Endodermal cell (in vitro differentiated cells): ENCODE measurements around the gene CTNND2. TPM values are rescaled to one million over a fixed set of nuclear protein-coding genes. Genes with fewer than 3 reads are reported as not detected.

Experiments
- DNase-seq: peaks from one replicate; pipeline ENCODE4 v3.0.0-alpha.2; 2017
- H3K27ac ChIP-seq: 2 replicates; pipeline ENCODE4 v1.5.1; 2013; ENCODE audit warnings: mild to moderate bottlenecking, low read depth, low read length, moderate library complexity
- H3K27me3 ChIP-seq: 2 replicates; pipeline ENCODE4 v1.6.1; 2013; ENCODE audit warnings: mild to moderate bottlenecking, low read length, moderate library complexity; ENCODE audit not compliant: insufficient read depth, control insufficient read depth, poor library complexity, severe bottlenecking
- H3K36me3 ChIP-seq: 2 replicates; pipeline ENCODE4 v1.7.0; 2013; ENCODE audit warnings: mild to moderate bottlenecking, low read length, moderate library complexity; ENCODE audit not compliant: control insufficient read depth, insufficient read depth
- H3K4me1 ChIP-seq: one replicate; pipeline ENCODE4 v1.7.0; 2013; ENCODE audit warnings: low read length; ENCODE audit not compliant: control insufficient read depth, insufficient read depth
- H3K4me3 ChIP-seq: 2 replicates; pipeline ENCODE4 v1.5.1; 2013; ENCODE audit warnings: mild to moderate bottlenecking, low read length, moderate library complexity
- H3K9ac ChIP-seq: 2 replicates; pipeline ENCODE4 v1.6.1; 2013; ENCODE audit warnings: mild to moderate bottlenecking, low read length, moderate library complexity; ENCODE audit not compliant: poor library complexity, severe bottlenecking; ENCODE audit errors: extremely low read depth
- H3K9me3 ChIP-seq: 2 replicates; pipeline ENCODE4 v1.6.1; 2013; ENCODE audit warnings: mild to moderate bottlenecking, low read length, moderate library complexity; ENCODE audit not compliant: control insufficient read depth
- H3K27ac Mint-ChIP-seq: 2 replicates; pipeline ENCODE4 v1.8.0; 2020; ENCODE audit warnings: mixed read lengths
- H3K27me3 Mint-ChIP-seq: 2 replicates; pipeline ENCODE4 v1.8.0; 2021; ENCODE audit warnings: mild to moderate bottlenecking, mixed read lengths; ENCODE audit not compliant: insufficient read depth
- H3K36me3 Mint-ChIP-seq: 2 replicates; pipeline ENCODE4 v1.8.0; 2020; ENCODE audit warnings: low read depth, mixed read lengths
- H3K4me1 Mint-ChIP-seq: 2 replicates; pipeline ENCODE4 v1.8.0; 2020; ENCODE audit warnings: mixed read lengths
- H3K4me3 Mint-ChIP-seq: 2 replicates; pipeline ENCODE4 v1.8.0; 2020; ENCODE audit warnings: mild to moderate bottlenecking, moderate library complexity, mixed read lengths
- H3K9me3 Mint-ChIP-seq: 2 replicates; pipeline ENCODE4 v1.8.0; 2020; ENCODE audit warnings: mild to moderate bottlenecking, mixed read lengths
- CTCF ChIP-seq: fragments of 200-600 bp; sonication (generic); conservative IDR thresholded peaks from 2 replicates; pipeline ENCODE4 v1.5.0; 2021; ENCODE audit warnings: antibody characterized with exemption, mild to moderate bottlenecking
- WGBS, 2 experiments: methylation state at CpG; one replicate each; pipeline versions ENCODE4 v1.1.5 to v1.1.7; 2013; ENCODE audit warnings: missing lambda C conversion rate in 2 of 2, mixed read lengths in 1 of 2; ENCODE audit not compliant: insufficient coverage in 1 of 2, insufficient read length in 1 of 2; 5-methylcytosine and 5-hydroxymethylcytosine counted together
- total RNA-seq, 2 donors: library from RNA; stranded (reverse); fragmentation: NEBNext Ultra II Directional in 1 of 2; extraction: Animal tissue kit (Norgen Biotek cat#: 25700) in 1 of 2; gene quantifications; 2 replicates in 1 of 2; 3 replicates in 1 of 2; pipeline ENCODE4 v1.2.1, GENCODE V29; 2021

Gene CTNND2
- total RNA-seq, 2 donors from 2014 or later, result 6.5 to 10.3 TPM

- Mint-ChIP-seq H3K27ac (no peak overlapping the region), H3K36me3 (no peaks in the 10 kb centered on the region), H3K27me3 (no peaks in the 10 kb centered on the region), H3K4me1 (peaks cover 4% of the 10 kb centered on the region), H3K9me3 (no peaks in the 10 kb centered on the region), H3K4me3 (no peak overlapping the region)
- no peak overlapping the region for H3K9ac ChIP-seq
- no peaks in the 10 kb centered on the region for H3K27me3 ChIP-seq
- no peak overlapping the region for H3K27ac ChIP-seq
- WGBS, 2 experiments, result 91 to 100% methylated on average over 3 to 9 of the region's 9 CpGs
- no peaks in the 10 kb centered on the region for H3K9me3 ChIP-seq
- no peaks in the 10 kb centered on the region for H3K4me1 ChIP-seq
- no peak for TF ChIP-seq CTCF
- DNase-seq, result no peak
- H3K4me3 ChIP-seq, result no peak overlapping the region
- H3K36me3 ChIP-seq, result no peaks in the 10 kb centered on the region
Measured at GRCh38 chr5:11507156-11507910, 396.9 kb downstream of the CTNND2 start.

- no peaks in the 10 kb centered on the region for H3K36me3 Mint-ChIP-seq
- H3K4me3 Mint-ChIP-seq, result no peak overlapping the region
- no peaks in the 10 kb centered on the region for H3K9me3 Mint-ChIP-seq
- no peak overlapping the region for H3K4me3 ChIP-seq
- WGBS, 2 experiments, result 78 to 92% methylated on average over 2 to 3 of the region's 3 CpGs
- TF ChIP-seq CTCF, result no peak
- DNase-seq, result peak; percentile 57
- no peaks in the 10 kb centered on the region for H3K36me3 ChIP-seq
- no peak overlapping the region for H3K27ac ChIP-seq
- no peaks in the 10 kb centered on the region for H3K4me1 ChIP-seq
- no peak overlapping the region for H3K27ac Mint-ChIP-seq
- peaks cover 4% of the 10 kb centered on the region for H3K4me1 Mint-ChIP-seq
- H3K9ac ChIP-seq, result no peak overlapping the region
- no peaks in the 10 kb centered on the region for H3K9me3 ChIP-seq
- no peaks in the 10 kb centered on the region for H3K27me3 ChIP-seq
- H3K27me3 Mint-ChIP-seq, result no peaks in the 10 kb centered on the region
Measured at GRCh38 chr5:11504886-11505193, 399.4 kb downstream of the CTNND2 start.

GRCh38 chr5:11504065-11504885, 400.0 kb downstream of the CTNND2 start:
- no peak overlapping the region for H3K27ac ChIP-seq
- no peaks in the 10 kb centered on the region for H3K27me3 ChIP-seq
- Mint-ChIP-seq H3K36me3 (no peaks in the 10 kb centered on the region), H3K4me3 (no peak overlapping the region), H3K4me1 (peaks cover 4% of the 10 kb centered on the region), H3K27ac (no peak overlapping the region), H3K27me3 (no peaks in the 10 kb centered on the region), H3K9me3 (no peaks in the 10 kb centered on the region)
- TF ChIP-seq CTCF, result no peak
- no peak for DNase-seq
- H3K4me1 ChIP-seq, result no peaks in the 10 kb centered on the region
- H3K9ac ChIP-seq, result no peak overlapping the region
- WGBS, 2 experiments, result 88 to 96% methylated on average over 5 to 12 of the region's 12 CpGs
- H3K4me3 ChIP-seq, result no peak overlapping the region
- no peaks in the 10 kb centered on the region for H3K9me3 ChIP-seq
- H3K36me3 ChIP-seq, result no peaks in the 10 kb centered on the region
